B cell (primary cell): ENCODE results near the gene KNL1. TPM values are rescaled to one million over a fixed set of nuclear protein-coding genes. Genes with fewer than 3 reads are reported as not detected.

Source experiments
- ATAC-seq: fragments of 200-7000 bp; cut with Tn5 transposase; one replicate; pipeline ENCODE4 v1.10.0; 2021; ENCODE audit warnings: low read depth, mild to moderate bottlenecking, moderate number of reproducible peaks, moderate library complexity
- CTCF ChIA-PET: fragments of 350-600 bp; sonication (Branson Sonifier 250); formaldehyde crosslinking; loops from one replicate; lab custom pipeline; 2021; ENCODE audit warnings: antibody characterized with exemption, inconsistent platforms; lab: Charles Lee
- POLR2A ChIA-PET: fragments of 350-600 bp; sonication (Branson Sonifier 250); formaldehyde crosslinking; loops from one replicate; lab custom pipeline; 2021; ENCODE audit warnings: antibody characterized with exemption; lab: Charles Lee
- DNase-seq: peaks from one replicate; pipeline ENCODE4 v3.0.0; 2013
- H2AFZ ChIP-seq: 2 replicates; pipeline ENCODE4 v1.6.1; 2012; ENCODE audit warnings: mild to moderate bottlenecking, low read depth, low read length; ENCODE audit not compliant: insufficient read depth, poor library complexity, severe bottlenecking
- H3K27ac ChIP-seq, 2 donors: 1 replicate in 1 of 2; 2 replicates in 1 of 2; pipeline ENCODE4 v1.5.1; 2012 to 2013; ENCODE audit warnings: low read length in 2 of 2, mild to moderate bottlenecking in 2 of 2, moderate library complexity in 1 of 2
- H3K27me3 ChIP-seq, 4 experiments: fragments of 200-600 bp in 1 of 4; sonication (generic) in 1 of 4; replicated peaks in 1 of 4; 1 replicate in 2 of 4; 2 replicates in 2 of 4; pipeline versions ENCODE4 v1.6.1 to v1.7.0; 2013 to 2016; ENCODE audit warnings: low read length in 3 of 4, mild to moderate bottlenecking in 2 of 4, mixed read lengths in 1 of 4, moderate library complexity in 1 of 4; ENCODE audit not compliant: insufficient read depth in 4 of 4, control insufficient read depth in 3 of 4; ENCODE audit errors: control extremely low read depth in 1 of 4
- H3K36me3 ChIP-seq, 2 experiments: replicated peaks in 1 of 2; 1 replicate in 1 of 2; 2 replicates in 1 of 2; pipeline versions ENCODE4 v1.6.1 to v1.7.1; 2013; ENCODE audit warnings: low read length in 1 of 2; ENCODE audit not compliant: insufficient read depth in 2 of 2, control insufficient read depth in 1 of 2; ENCODE audit errors: control extremely low read depth in 1 of 2, extremely low read depth in 1 of 2
- H3K4me1 ChIP-seq, 2 donors: fragments of 200-600 bp in 1 of 2; sonication (generic) in 1 of 2; 1 replicate in 1 of 2; 2 replicates in 1 of 2; pipeline versions ENCODE4 v1.5.1 to v1.6.1; 2013 to 2017; ENCODE audit warnings: low read length in 2 of 2; ENCODE audit not compliant: control insufficient read depth in 2 of 2, insufficient read depth in 2 of 2
- H3K4me2 ChIP-seq: replicated peaks from 2 replicates; pipeline ENCODE3; 2012; ENCODE audit warnings: mild to moderate bottlenecking, low read depth, low read length; ENCODE audit not compliant: poor library complexity, severe bottlenecking
- H3K4me3 ChIP-seq, 5 experiments: fragments of 200-600 bp in 1 of 5; sonication (generic) in 1 of 5; 1 replicate in 3 of 5; 2 replicates in 2 of 5; pipeline versions ENCODE4 v1.5.1 to v1.7.0; 2011 to 2016; ENCODE audit warnings: low read length in 4 of 5, mild to moderate bottlenecking in 4 of 5, low read depth in 2 of 5, control low read depth in 1 of 5, moderate library complexity in 1 of 5; ENCODE audit not compliant: insufficient read depth in 1 of 5; ENCODE audit errors: control extremely low read depth in 1 of 5, extremely low read depth in 1 of 5
- H3K79me2 ChIP-seq: fragments of 200-600 bp; sonication (generic); one replicate; pipeline ENCODE4 v1.6.0; 2016; ENCODE audit warnings: low read length; ENCODE audit not compliant: control insufficient read depth, insufficient read depth
- H3K9ac ChIP-seq: fragments of 200-600 bp; sonication (generic); 2 replicates; pipeline ENCODE4 v1.6.1; 2017; ENCODE audit warnings: mild to moderate bottlenecking, low read length, moderate library complexity
- H3K9me3 ChIP-seq, 3 donors: one replicate each; pipeline versions ENCODE4 v1.6.1 to v1.7.1; 2013; ENCODE audit warnings: low read length in 2 of 3; ENCODE audit not compliant: control insufficient read depth in 2 of 3, insufficient read depth in 1 of 3; ENCODE audit errors: control extremely low read depth in 1 of 3
- H4K20me1 ChIP-seq: 2 replicates; pipeline ENCODE4 v1.6.0; 2012; ENCODE audit warnings: mild to moderate bottlenecking, low read length; ENCODE audit not compliant: insufficient read depth, control insufficient read depth, poor library complexity, severe bottlenecking
- H3K27ac Mint-ChIP-seq: one replicate; pipeline ENCODE4 v1.8.0; 2021; ENCODE audit warnings: mixed read lengths
- H3K27me3 Mint-ChIP-seq: one replicate; pipeline ENCODE4 v1.8.0; 2021; ENCODE audit warnings: mixed read lengths
- H3K4me1 Mint-ChIP-seq: one replicate; pipeline ENCODE4 v1.8.0; 2021; ENCODE audit warnings: mixed read lengths
- H3K4me3 Mint-ChIP-seq: one replicate; pipeline ENCODE4 v1.8.0; 2021; ENCODE audit warnings: mixed read lengths
- H3K9me3 Mint-ChIP-seq: one replicate; pipeline ENCODE4 v1.8.0; 2022; ENCODE audit warnings: mixed read lengths; ENCODE audit not compliant: insufficient read depth
- CTCF ChIP-seq: fragments of 200-600 bp; IDR thresholded peaks from one replicate; pipeline ENCODE4 v1.8.0; 2022; ENCODE audit warnings: antibody characterized with exemption, mild to moderate bottlenecking
- EZH2 ChIP-seq: IDR thresholded peaks from 2 replicates; pipeline ENCODE4 v1.6.1; 2012; ENCODE audit warnings: borderline replicate concordance, low read depth, mild to moderate bottlenecking, moderate library complexity, low read length; ENCODE audit not compliant: insufficient read depth, poor library complexity, severe bottlenecking
- WGBS: methylation state at CpG from one replicate; pipeline ENCODE4 v1.1.5; 2013; ENCODE audit warnings: missing lambda C conversion rate; ENCODE audit not compliant: insufficient coverage; 5-methylcytosine and 5-hydroxymethylcytosine counted together
- intact Hi-C: fragments of 100-400 bp; cut with micrococcal nuclease; formaldehyde crosslinking; loops from one replicate; pipeline ENCODE4 v1.10.0; 2022
- polyA plus RNA-seq: library from polyadenylated mRNA; depleted of rRNA; stranded (reverse); fragments of >200 nt; gene quantifications from 2 replicates; pipeline ENCODE4 v1.2.3, GENCODE V29; 2012
- total RNA-seq, 2 donors: library from RNA; stranded (reverse); fragments of 120-200 nt in 1 of 2; gene quantifications; 1 replicate in 1 of 2; 2 replicates in 1 of 2; pipeline versions ENCODE4 v1.2.3 to v1.2.4, GENCODE V29; 2013 to 2022

The KNL1 gene
- total and polyA plus RNA-seq, 2 donors (not counting 1 experiment from before 2014, with no cell fraction given): 0.91 to 4.0 TPM

- Mint-ChIP-seq H3K9me3 (no peaks in the 10 kb centered on the region), H3K4me1 (peaks cover 86% of the 10 kb centered on the region), H3K27ac (peak overlapping the region; percentile 99), H3K4me3 (peak overlapping the region; percentile 88), H3K27me3 (no peaks in the 10 kb centered on the region)
- Histone ChIP-seq H3K79me2 (peaks cover 92% of the 10 kb centered on the region), H3K36me3 (peaks cover 11 to 47% of the 10 kb centered on the region in 2 experiments), H3K4me1 (peaks cover 93 to 95% of the 10 kb centered on the region in 2 donors), H3K4me3 (peak overlapping the region in 1 of 5 experiments; percentile 47), H3K27me3 (no peaks in the 10 kb centered on the region), H4K20me1 (peaks cover 12% of the 10 kb centered on the region), H2AFZ (peak overlapping the region; percentile 30), H3K27ac (peak overlapping the region; percentile 70 to 86), H3K9ac (peak overlapping the region; percentile 40), H3K9me3 (no peaks in the 10 kb centered on the region), H3K4me2 (peak overlapping the region; percentile 64)
- intact Hi-C loops: loop anchor here (10.0 kb wide), 1 partner anchor 464 kb away; no protein-coding TSS in a partner anchor
- TF ChIP-seq CTCF (no peak), EZH2 (no peak)
- ChIA-PET CTCF (interaction anchor here (0.7 to 3.1 kb wide), 6 partner anchors 9 to 300 kb away, joined by 3 to 7 read pairs (median 4); partner anchors contain the start of gene RPUSD2), POLR2A (interaction anchor here (0.7 kb wide), 1 partner anchor 370 kb away, joined by 7 read pairs; no protein-coding TSS in a partner anchor)
- no peak for ATAC-seq
- no peak for DNase-seq
- WGBS: 86% methylated on average over 5 of the region's 6 CpGs
These were observed 34.9 kb upstream of the KNL1 start for GRCh38 chr15:40558952-40559742.
